Right ventricle myocardium superior (tissue), 1 donor: ENCODE measurements around the gene IL9. TPM values are rescaled to one million over a fixed set of nuclear protein-coding genes. Genes with fewer than 3 reads are reported as not detected.

Experiments
- ATAC-seq: fragments of 200-7000 bp; cut with Tn5 transposase; one replicate; pipeline ENCODE4 v1.9.1; 2020; ENCODE audit warnings: mild to moderate bottlenecking; ENCODE audit not compliant: poor library complexity
- DNase-seq: peaks from one replicate; pipeline ENCODE4 v3.0.0-alpha.2; 2020
- intact Hi-C: fragments of 100-400 bp; cut with DNase I; formaldehyde crosslinking; loops from one replicate; pipeline ENCODE4 v1.11.2; 2022
- total RNA-seq: library from RNA; stranded (reverse); fragmentation: NEBNext Ultra II Directional; extraction: Animal tissue kit (Norgen Biotek cat#: 25700); gene quantifications from one replicate; pipeline ENCODE4 v1.2.1, GENCODE V29; 2021
- donor health status: DM: no; HTN: yes; CAD: no; lungs with severe emphysema.

IL9 gene
- total RNA-seq, 1 donor from 2014 or later = not detected

GRCh38 chr5:135898651-135899050, 3.0 kb upstream of the IL9 start:
- intact Hi-C loops = no loop called here
- no peak for DNase-seq
- ATAC-seq = no peak

GRCh38 chr5:135894789-135895188, 852 bp downstream of the IL9 start:
- intact Hi-C loops = no loop called here
- ATAC-seq (no peak), DNase-seq (no peak)

GRCh38 chr5:135894276-135894675, 1.4 kb downstream of the IL9 start:
- DNase-seq = no peak
- no peak for ATAC-seq
- intact Hi-C loops = no loop called here

- ATAC-seq = no peak
- DNase-seq = no peak
- intact Hi-C loops = no loop called here
Measured at GRCh38 chr5:135891791-135892190, 3.9 kb downstream of the IL9 start.

GRCh38 chr5:135891268-135891667, 4.4 kb downstream of the IL9 start:
- intact Hi-C loops = no loop called here
- no peak for DNase-seq
- ATAC-seq = peak; percentile 14

- intact Hi-C loops = no loop called here
- no peak for ATAC-seq
- no peak for DNase-seq
Measured at GRCh38 chr5:135890867-135891266, 4.8 kb downstream of the IL9 start.

- intact Hi-C loops = no loop called here
- ATAC-seq = peak; percentile 73
- no peak for DNase-seq
Measured at GRCh38 chr5:135890296-135890695, 5.3 kb downstream of the IL9 start.

GRCh38 chr5:135887881-135888614, 7.6 kb downstream of the IL9 start:
- DNase-seq = no peak
- intact Hi-C loops = loop anchor here (2.0 kb wide), 2 partner anchors 195 to 325 kb away; no protein-coding TSS in a partner anchor
- ATAC-seq = peak; percentile 19

- intact Hi-C loops = loop anchor here (2.0 kb wide), 1 partner anchor 325 kb away; no protein-coding TSS in a partner anchor
- ATAC-seq (peak; percentile 88), DNase-seq (no peak)
Measured at GRCh38 chr5:135887447-135887864, 8.2 kb downstream of the IL9 start.

GRCh38 chr5:135886136-135886535, 9.5 kb downstream of the IL9 start:
- intact Hi-C loops = loop anchor here (2.0 kb wide), 1 partner anchor 327 kb away; no protein-coding TSS in a partner anchor
- ATAC-seq (no peak), DNase-seq (no peak)

- ATAC-seq = no peak
- intact Hi-C loops = no loop called here
- no peak for DNase-seq
Measured at GRCh38 chr5:135885031-135885430, 10.6 kb downstream of the IL9 start.

GRCh38 chr5:135883441-135883840, 12.2 kb downstream of the IL9 start:
- ATAC-seq (no peak), DNase-seq (no peak)
- intact Hi-C loops = no loop called here

- DNase-seq (no peak), ATAC-seq (no peak)
- intact Hi-C loops = no loop called here
Measured at GRCh38 chr5:135883026-135883425, 12.6 kb downstream of the IL9 start.

- no peak for DNase-seq
- ATAC-seq = no peak
- intact Hi-C loops = no loop called here
Measured at GRCh38 chr5:135881819-135882218, 13.8 kb downstream of the IL9 start.

- DNase-seq (no peak), ATAC-seq (no peak)
- intact Hi-C loops = no loop called here
Measured at GRCh38 chr5:135881244-135881643, 14.4 kb downstream of the IL9 start.

- ATAC-seq (no peak), DNase-seq (no peak)
- intact Hi-C loops = no loop called here
Measured at GRCh38 chr5:135880801-135881200, 14.8 kb downstream of the IL9 start.

- DNase-seq (no peak), ATAC-seq (no peak)
- intact Hi-C loops = no loop called here
Measured at GRCh38 chr5:135880278-135880677, 15.4 kb downstream of the IL9 start.

- intact Hi-C loops = no loop called here
- no peak for ATAC-seq
Measured at GRCh38 chr5:135879591-135879990, 16.1 kb downstream of the IL9 start.

GRCh38 chr5:135878156-135878620, 17.5 kb downstream of the IL9 start:
- DNase-seq = no peak
- ATAC-seq = peak; percentile 49
- intact Hi-C loops = no loop called here

More at GRCh38 chr5:135879591-135879990, 16.1 kb downstream of the IL9 start:
- no peak for DNase-seq

- intact Hi-C loops = no loop called here
- ATAC-seq (peak; percentile 23), DNase-seq (no peak)
Measured at GRCh38 chr5:135877570-135878155, 18.0 kb downstream of the IL9 start.
